Body of pancreas (tissue), 4 donors: ENCODE data around the gene NRCAM. TPM values are rescaled to one million over a fixed set of nuclear protein-coding genes. Genes with fewer than 3 reads are reported as not detected.

Experiments
- ATAC-seq: fragments of 150-250 bp; one replicate; pipeline ENCODE4 v1.9.1; 2016
- DNase-seq, 4 donors: peaks; one replicate each; pipeline ENCODE4 v3.0.0-alpha.2; 2019
- H3K27ac ChIP-seq, 4 donors: fragments of 200-600 bp; sonication (generic); 1 replicate in 3 of 4; 2 replicates in 1 of 4; pipeline versions ENCODE4 v1.5.1 to v1.6.1; 2016 to 2019; ENCODE audit warnings: mild to moderate bottlenecking in 1 of 4, mixed read lengths in 1 of 4, moderate library complexity in 1 of 4
- H3K27me3 ChIP-seq, 2 donors: fragments of 200-600 bp; sonication (generic); one replicate each; pipeline ENCODE4 v1.6.0; 2016; ENCODE audit warnings: mild to moderate bottlenecking in 1 of 2
- H3K36me3 ChIP-seq, 2 donors: fragments of 200-600 bp; sonication (generic); replicated peaks in 1 of 2; 2 replicates each; pipeline ENCODE4 v1.5.1; 2016; ENCODE audit warnings: low read depth in 2 of 2; ENCODE audit not compliant: insufficient read depth in 1 of 2
- H3K4me1 ChIP-seq: fragments of 200-600 bp; sonication (generic); one replicate; pipeline ENCODE4 v1.6.0; 2016
- H3K4me3 ChIP-seq, 2 donors: fragments of 200-600 bp; sonication (generic); 1 replicate in 1 of 2; 2 replicates in 1 of 2; pipeline ENCODE4 v1.5.1; 2016 to 2019
- H3K9me3 ChIP-seq, 3 donors: fragments of 200-600 bp; sonication (generic); 1 replicate in 2 of 3; 2 replicates in 1 of 3; pipeline ENCODE4 v1.5.1; 2016
- CTCF ChIP-seq, 7 experiments: fragments of 450-650 bp in 4 of 7; fragments of 200-600 bp in 3 of 7; sonication (generic) in 3 of 7; IDR thresholded peaks; one replicate each; pipeline ENCODE4 v1.5.1; 2016 to 2019; ENCODE audit warnings: antibody characterized with exemption in 7 of 7
- POLR2A ChIP-seq, 3 donors: fragments of 450-650 bp; IDR thresholded peaks; one replicate each; pipeline ENCODE4 v1.6.1; 2016; ENCODE audit warnings: antibody characterized with exemption in 3 of 3, mild to moderate bottlenecking in 2 of 3
- WGBS, 2 donors: methylation state at CpG; one replicate each; pipeline ENCODE4 v1.1.5; 2017; 5-methylcytosine and 5-hydroxymethylcytosine counted together
- intact Hi-C: fragments of 100-400 bp; cut with DNase I; formaldehyde crosslinking; loops from one replicate; pipeline ENCODE4 v1.15.1; 2023
- total RNA-seq, 2 donors: library from RNA; depleted of rRNA; stranded (reverse); fragments of >200 nt; gene quantifications; one replicate each; pipeline ENCODE4 v1.1.0, GENCODE V29; 2016

NRCAM gene
- total RNA-seq, 2 donors from 2014 or later, result 39.4 to 49.8 TPM

- DNase-seq, result no peak
- H3K27me3 ChIP-seq, result no peaks in the 10 kb centered on the region
- peak overlapping the region; percentile 80 to 81 for H3K4me3 ChIP-seq
- H3K36me3 ChIP-seq, result no peaks in the 10 kb centered on the region
- peak overlapping the region in 3 of 4 donors; percentile 85 to 89 (median 86) for H3K27ac ChIP-seq
- H3K4me1 ChIP-seq, result peaks cover 64% of the 10 kb centered on the region
- no peaks in the 10 kb centered on the region for H3K9me3 ChIP-seq
- 13 to 18% methylated on average over 19 of the region's 19 CpGs for WGBS, 2 donors
- intact Hi-C loops, result no loop called here
- no peak for ATAC-seq
- no peak for TF ChIP-seq POLR2A (IDR thresholded peaks at IDR 0.05)
- no peak for TF ChIP-seq CTCF (IDR thresholded peaks at IDR 0.05)
Observed at GRCh38 chr7:108456845-108457540, 757 bp upstream of the NRCAM start.

DNA sequence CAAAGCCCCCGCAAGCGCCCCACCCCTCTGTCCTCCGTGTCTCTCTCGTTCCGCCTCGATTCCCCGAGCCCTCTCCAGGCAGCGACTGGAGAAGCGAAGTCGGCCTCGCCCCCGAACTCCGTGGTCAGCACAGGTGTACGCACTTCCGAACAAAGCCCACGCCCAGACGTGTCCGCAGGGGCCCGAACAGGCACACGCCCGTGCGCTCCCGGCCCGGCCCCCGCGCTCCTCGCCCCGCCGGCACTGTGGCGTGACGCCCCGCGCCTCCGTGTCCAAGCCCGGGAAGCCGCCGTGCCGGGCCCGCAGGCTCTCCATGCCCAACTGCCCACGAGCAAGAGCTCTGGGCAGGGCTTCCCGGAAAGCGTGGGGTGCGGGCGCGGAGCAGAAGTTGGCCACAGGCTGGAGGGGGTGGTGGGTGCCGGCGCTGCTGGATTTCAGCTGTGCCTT is 662 bp downstream of the NRCAM start:
- Histone ChIP-seq H3K4me3 (peak overlapping the region; percentile 80 to 81), H3K9me3 (no peaks in the 10 kb centered on the region), H3K4me1 (peaks cover 51% of the 10 kb centered on the region), H3K36me3 (no peaks in the 10 kb centered on the region), H3K27me3 (no peaks in the 10 kb centered on the region), H3K27ac (peak overlapping the region; percentile 69 to 89 (median 86))
- ATAC-seq, result peak; percentile 42
- 1% methylated on average over 47 of the region's 47 CpGs; no CpG with 5 or more reads in 1 of the 2 donors for WGBS, 2 donors
- peak; percentile 44 to 63 (median 52) for DNase-seq
- intact Hi-C loops, result no loop called here
- TF ChIP-seq POLR2A (IDR thresholded peaks at IDR 0.05) (no peak), CTCF (IDR thresholded peaks at IDR 0.05) (no peak)

GRCh38 chr7:108454674-108455550 is 1.3 kb downstream of the NRCAM start:
- Histone ChIP-seq H3K4me1 (peaks cover 46% of the 10 kb centered on the region), H3K4me3 (peak overlapping the region; percentile 80 to 81), H3K9me3 (no peaks in the 10 kb centered on the region), H3K27ac (peak overlapping the region; percentile 69 to 89 (median 86)), H3K27me3 (no peaks in the 10 kb centered on the region), H3K36me3 (no peaks in the 10 kb centered on the region)
- TF ChIP-seq POLR2A (IDR thresholded peaks at IDR 0.05) (no peak), CTCF (IDR thresholded peaks at IDR 0.05) (no peak)
- ATAC-seq (peak; percentile 14), DNase-seq (peak; percentile 31 to 38 (median 32))
- WGBS, 2 donors, result 1 to 6% methylated on average over 17 to 71 of the region's 72 CpGs
- intact Hi-C loops, result no loop called here

GRCh38 chr7:108454317-108454673 is 1.9 kb downstream of the NRCAM start:
- no peaks in the 10 kb centered on the region for H3K36me3 ChIP-seq
- H3K9me3 ChIP-seq, result no peaks in the 10 kb centered on the region
- H3K27me3 ChIP-seq, result no peaks in the 10 kb centered on the region
- peak overlapping the region in 1 of 2 donors; percentile 80 for H3K4me3 ChIP-seq
- DNase-seq, result no peak
- intact Hi-C loops, result no loop called here
- TF ChIP-seq CTCF (IDR thresholded peaks at IDR 0.05) (no peak), POLR2A (IDR thresholded peaks at IDR 0.05) (no peak)
- WGBS, 2 donors, result 25 to 37% methylated on average over 4 of the region's 4 CpGs
- ATAC-seq, result no peak
- H3K4me1 ChIP-seq, result peaks cover 48% of the 10 kb centered on the region
- peak overlapping the region; percentile 29 to 89 (median 86) for H3K27ac ChIP-seq
